AG04449 (cell line): Measurements from ENCODE around the gene CACNA1E.

Source experiments
- CTCF ChIA-PET: fragments of 350-600 bp; formaldehyde crosslinking; extraction: SDS; loops from one replicate; lab custom pipeline; 2021; ENCODE audit warnings: antibody characterized with exemption; lab: Yijun Ruan, JAX
- POLR2A ChIA-PET: fragments of 400-600, 350-600 bp; formaldehyde crosslinking; extraction: SDS; loops from one replicate; lab custom pipeline; 2020; ENCODE audit warnings: antibody characterized with exemption, inconsistent platforms; lab: Yijun Ruan, JAX
- DNase-seq: peaks from one replicate; pipeline ENCODE4 v3.0.0-alpha.2; 2010; ENCODE audit warnings: low read depth, low spot score
- H3K4me3 ChIP-seq: 2 replicates; pipeline ENCODE4 v1.5.1; 2011; ENCODE audit warnings: low read depth, mild to moderate bottlenecking, control low read depth, low read length
- TF ChIP-seq, protein P1 (sequence below): IDR thresholded peaks from one replicate; pipeline ENCODE4 v1.5.1; 2011; ENCODE audit warnings: mild to moderate bottlenecking, moderate library complexity, low read length, control low read depth, inconsistent platforms; ENCODE audit not compliant: insufficient read depth; ENCODE audit errors: missing control alignments

The CACNA1E gene

GRCh38 chr1:181718034-181718433 lies 234.7 kb downstream of the CACNA1E start:
- DNase-seq, result no peak
- no peak overlapping the region for H3K4me3 ChIP-seq
- TF ChIP-seq, protein P1, sequence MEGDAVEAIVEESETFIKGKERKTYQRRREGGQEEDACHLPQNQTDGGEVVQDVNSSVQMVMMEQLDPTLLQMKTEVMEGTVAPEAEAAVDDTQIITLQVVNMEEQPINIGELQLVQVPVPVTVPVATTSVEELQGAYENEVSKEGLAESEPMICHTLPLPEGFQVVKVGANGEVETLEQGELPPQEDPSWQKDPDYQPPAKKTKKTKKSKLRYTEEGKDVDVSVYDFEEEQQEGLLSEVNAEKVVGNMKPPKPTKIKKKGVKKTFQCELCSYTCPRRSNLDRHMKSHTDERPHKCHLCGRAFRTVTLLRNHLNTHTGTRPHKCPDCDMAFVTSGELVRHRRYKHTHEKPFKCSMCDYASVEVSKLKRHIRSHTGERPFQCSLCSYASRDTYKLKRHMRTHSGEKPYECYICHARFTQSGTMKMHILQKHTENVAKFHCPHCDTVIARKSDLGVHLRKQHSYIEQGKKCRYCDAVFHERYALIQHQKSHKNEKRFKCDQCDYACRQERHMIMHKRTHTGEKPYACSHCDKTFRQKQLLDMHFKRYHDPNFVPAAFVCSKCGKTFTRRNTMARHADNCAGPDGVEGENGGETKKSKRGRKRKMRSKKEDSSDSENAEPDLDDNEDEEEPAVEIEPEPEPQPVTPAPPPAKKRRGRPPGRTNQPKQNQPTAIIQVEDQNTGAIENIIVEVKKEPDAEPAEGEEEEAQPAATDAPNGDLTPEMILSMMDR, result no peak
- CTCF ChIA-PET, result no interaction called here
- POLR2A ChIA-PET, result no interaction called here

GRCh38 chr1:181726320-181727012 lies 243.1 kb downstream of the CACNA1E start:
- TF ChIP-seq, protein P1, result no peak
- H3K4me3 ChIP-seq, result no peak overlapping the region
- no peak for DNase-seq
- ChIA-PET CTCF (no interaction called here), POLR2A (no interaction called here)

- H3K4me3 ChIP-seq, result no peak overlapping the region
- TF ChIP-seq, protein P1, result no peak
- no peak for DNase-seq
- CTCF ChIA-PET, result no interaction called here
- POLR2A ChIA-PET, result no interaction called here
Observed at GRCh38 chr1:181730606-181731005, 247.3 kb downstream of the CACNA1E start.

GRCh38 chr1:181732218-181732990 lies 249.1 kb downstream of the CACNA1E start:
- DNase-seq, result no peak
- CTCF ChIA-PET, result no interaction called here
- POLR2A ChIA-PET, result no interaction called here

GRCh38 chr1:181733486-181733885 lies 250.2 kb downstream of the CACNA1E start:
- POLR2A ChIA-PET, result no interaction called here
- no peak for DNase-seq
- H3K4me3 ChIP-seq, result no peak overlapping the region
- TF ChIP-seq, protein P1, result no peak
- CTCF ChIA-PET, result no interaction called here

More at GRCh38 chr1:181732218-181732990, 249.1 kb downstream of the CACNA1E start:
- H3K4me3 ChIP-seq, result no peak overlapping the region
- TF ChIP-seq, protein P1, result no peak

DNA sequence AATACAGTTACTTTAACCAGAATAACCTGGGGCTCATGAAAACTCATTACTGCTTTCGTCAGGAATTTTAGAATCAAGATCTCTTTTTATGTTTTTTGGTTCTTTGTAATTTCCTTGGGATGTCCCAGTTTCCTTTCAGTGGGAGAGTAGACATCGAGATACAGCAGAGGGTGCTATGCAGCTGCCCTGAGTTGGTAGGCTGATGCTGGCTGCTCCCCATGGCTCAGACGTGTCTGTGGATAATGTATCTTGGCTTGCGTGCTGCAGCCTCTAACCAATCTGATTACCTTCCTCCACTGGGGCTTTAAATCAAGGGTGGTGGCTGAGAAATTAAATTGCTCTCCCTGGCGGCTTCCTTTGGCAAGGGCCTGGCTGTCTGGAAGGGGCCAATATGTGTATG lies 253.7 kb downstream of the CACNA1E start:
- DNase-seq, result no peak
- ChIA-PET POLR2A (no interaction called here), CTCF (no interaction called here)
- no peak overlapping the region for H3K4me3 ChIP-seq
- TF ChIP-seq, protein P1, result no peak
